RWPE2 (cell line): ENCODE results near the gene XIRP1.

Experiments used
- ATAC-seq: fragments of 200-7000 bp; cut with Tn5 transposase; 3 replicates; pipeline ENCODE4 v1.9.1; 2021; ENCODE audit warnings: low read depth
- DNase-seq: peaks from one replicate; pipeline ENCODE4 v3.0.0-alpha.2; 2020; ENCODE audit warnings: low spot score
- H3K27ac ChIP-seq: fragments of 450-650 bp; 2 replicates; pipeline ENCODE4 v1.5.1; 2017; ENCODE audit warnings: mild to moderate bottlenecking; ENCODE audit not compliant: poor library complexity, severe bottlenecking
- H3K27me3 ChIP-seq: fragments of 250-450 bp; sonication (Bioruptor Pico); 2 replicates; pipeline ENCODE4 v1.5.1; 2021; ENCODE audit warnings: mild to moderate bottlenecking, moderate library complexity; ENCODE audit not compliant: insufficient read depth, poor library complexity, severe bottlenecking
- H3K36me3 ChIP-seq: fragments of 250-450 bp; sonication (Bioruptor Pico); 2 replicates; pipeline ENCODE4 v1.5.1; 2020; ENCODE audit warnings: low read depth, mild to moderate bottlenecking, moderate library complexity
- H3K4me1 ChIP-seq: fragments of 250-450 bp; sonication (Bioruptor Pico); 2 replicates; pipeline ENCODE4 v1.5.1; 2021; ENCODE audit warnings: mild to moderate bottlenecking, moderate library complexity; ENCODE audit not compliant: insufficient read depth, poor library complexity, severe bottlenecking
- H3K4me3 ChIP-seq: fragments of 250-450 bp; sonication (Bioruptor Pico); 2 replicates; pipeline ENCODE4 v1.5.1; 2021; ENCODE audit warnings: mild to moderate bottlenecking, moderate library complexity; ENCODE audit not compliant: severe bottlenecking
- H3K9me3 ChIP-seq: fragments of 250-450 bp; sonication (Bioruptor Pico); 2 replicates; pipeline ENCODE4 v1.5.1; 2021; ENCODE audit warnings: mild to moderate bottlenecking, moderate library complexity; ENCODE audit not compliant: severe bottlenecking
- CTCF ChIP-seq: fragments of 450-650 bp; IDR thresholded peaks from one replicate; pipeline ENCODE4 v1.5.1; 2017; ENCODE audit warnings: mild to moderate bottlenecking, moderate library complexity; ENCODE audit not compliant: poor library complexity, severe bottlenecking

XIRP1 gene

GRCh38 chr3:39222939-39223338, 30.5 kb upstream of the XIRP1 start:
- Histone ChIP-seq H3K27ac (no peak overlapping the region), H3K4me3 (no peak overlapping the region), H3K27me3 (no peaks in the 10 kb centered on the region), H3K4me1 (no peaks in the 10 kb centered on the region), H3K9me3 (no peaks in the 10 kb centered on the region), H3K36me3 (no peaks in the 10 kb centered on the region)
- no peak for TF ChIP-seq CTCF
- DNase-seq (no peak), ATAC-seq (no peak)

GRCh38 chr3:39222462-39222861, 30.1 kb upstream of the XIRP1 start:
- Histone ChIP-seq H3K27me3 (no peaks in the 10 kb centered on the region), H3K4me1 (no peaks in the 10 kb centered on the region), H3K36me3 (no peaks in the 10 kb centered on the region), H3K27ac (no peak overlapping the region), H3K4me3 (no peak overlapping the region), H3K9me3 (no peaks in the 10 kb centered on the region)
- DNase-seq (no peak), ATAC-seq (no peak)
- no peak for TF ChIP-seq CTCF

- ATAC-seq (no peak), DNase-seq (no peak)
- Histone ChIP-seq H3K27ac (no peak overlapping the region), H3K9me3 (no peaks in the 10 kb centered on the region), H3K4me1 (no peaks in the 10 kb centered on the region), H3K27me3 (no peaks in the 10 kb centered on the region), H3K4me3 (no peak overlapping the region), H3K36me3 (no peaks in the 10 kb centered on the region)
- TF ChIP-seq CTCF = no peak
These were observed 28.7 kb upstream of the XIRP1 start for GRCh38 chr3:39221141-39221530.

- TF ChIP-seq CTCF = no peak
- Histone ChIP-seq H3K4me3 (no peak overlapping the region), H3K9me3 (no peaks in the 10 kb centered on the region), H3K27me3 (no peaks in the 10 kb centered on the region), H3K36me3 (no peaks in the 10 kb centered on the region), H3K4me1 (no peaks in the 10 kb centered on the region), H3K27ac (no peak overlapping the region)
- DNase-seq (no peak), ATAC-seq (no peak)
These were observed 28.2 kb upstream of the XIRP1 start for GRCh38 chr3:39220407-39221140.

GRCh38 chr3:39219702-39220101, 27.3 kb upstream of the XIRP1 start:
- Histone ChIP-seq H3K4me3 (no peak overlapping the region), H3K27me3 (no peaks in the 10 kb centered on the region), H3K4me1 (no peaks in the 10 kb centered on the region), H3K27ac (no peak overlapping the region), H3K36me3 (no peaks in the 10 kb centered on the region), H3K9me3 (no peaks in the 10 kb centered on the region)
- no peak for TF ChIP-seq CTCF
- no peak for ATAC-seq
- no peak for DNase-seq
